Stimulated activated naive CD8-positive, alpha-beta T cell treated with anti-CD3 and anti-CD28 coated beads, Interleukin-15, Interleukin-2, amounts not matched to agents 100 ng/mL and 50 ng/mL, for 24 hours (primary cell): Measurements from ENCODE around the gene DUSP2.
"Not testable (repeated sequence)": the region's sequence is repeated elsewhere in the genome, so short reads cannot be mapped to it uniquely, and the experiment has no call there.

Source experiments
- H3K27ac Mint-ChIP-seq: one replicate; pipeline ENCODE4 v1.8.0; 2021; ENCODE audit warnings: mild to moderate bottlenecking, mixed read lengths
- H3K27me3 Mint-ChIP-seq: one replicate; pipeline ENCODE4 v1.8.0; 2021; ENCODE audit warnings: mixed read lengths
- H3K36me3 Mint-ChIP-seq: one replicate; pipeline ENCODE4 v1.8.0; 2021; ENCODE audit warnings: low read depth, mixed read lengths
- H3K4me1 Mint-ChIP-seq: one replicate; pipeline ENCODE4 v1.8.0; 2021; ENCODE audit warnings: low read depth, mixed read lengths
- H3K4me3 Mint-ChIP-seq: one replicate; pipeline ENCODE4 v1.8.0; 2021; ENCODE audit warnings: mild to moderate bottlenecking, mixed read lengths
- H3K9me3 Mint-ChIP-seq: one replicate; pipeline ENCODE4 v1.8.0; 2021; ENCODE audit warnings: mixed read lengths

DUSP2 gene

DNA sequence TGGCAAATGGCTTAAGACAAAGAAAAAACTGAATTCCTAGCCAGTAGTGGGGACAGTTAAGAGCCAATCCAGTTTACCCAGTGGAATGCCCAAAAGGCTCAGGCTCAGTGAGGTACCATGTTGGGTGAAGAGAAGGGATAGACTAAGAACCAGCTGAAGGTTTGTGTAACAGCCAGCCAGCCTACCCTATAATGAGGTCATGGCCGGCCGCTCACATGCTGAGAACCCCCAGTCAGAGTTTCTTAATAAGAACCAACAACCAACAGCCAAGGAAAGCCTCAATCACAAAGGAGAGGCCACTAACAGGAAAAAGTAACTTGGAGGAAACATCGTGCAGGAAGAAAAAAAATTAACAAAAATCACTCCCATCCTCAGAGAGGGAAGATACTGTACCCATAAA, 25.4 kb upstream of the DUSP2 start:
- no peak overlapping the region for H3K27ac Mint-ChIP-seq
- H3K9me3 Mint-ChIP-seq: peaks cover 4% of the 10 kb centered on the region
- H3K4me3 Mint-ChIP-seq: no peak overlapping the region
- H3K4me1 Mint-ChIP-seq: peaks cover 58% of the 10 kb centered on the region
- H3K36me3 Mint-ChIP-seq: peaks cover 6% of the 10 kb centered on the region
- no peaks in the 10 kb centered on the region for H3K27me3 Mint-ChIP-seq

DNA sequence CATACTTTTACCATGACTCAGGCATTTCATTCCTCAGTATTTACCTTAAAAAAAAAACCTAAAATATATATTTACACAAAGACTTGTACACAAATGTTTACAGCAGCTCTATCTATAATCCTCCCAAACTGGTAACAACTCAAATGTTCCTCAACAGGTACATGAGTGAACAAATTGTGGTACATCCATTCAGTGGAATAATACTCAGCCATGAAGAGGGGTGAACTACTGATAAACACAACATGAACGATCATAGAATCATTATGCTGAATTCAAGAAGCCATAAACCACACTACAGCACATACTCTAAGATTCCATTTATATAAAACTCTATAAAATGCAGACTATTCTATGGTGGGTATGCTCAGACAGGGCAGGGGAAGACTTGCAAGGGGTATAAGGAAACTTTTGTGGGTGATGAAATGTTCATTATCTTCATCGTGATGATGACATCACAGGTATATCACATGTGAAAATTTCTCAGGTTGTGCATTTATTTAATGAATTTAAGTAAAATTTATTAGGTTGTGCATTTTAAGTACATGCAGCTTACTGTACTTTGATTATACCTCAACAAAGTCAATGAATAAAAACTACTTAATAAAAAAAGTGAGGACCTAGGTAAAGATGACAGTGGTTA, 24.7 kb upstream of the DUSP2 start:
- H3K27me3 Mint-ChIP-seq: no peaks in the 10 kb centered on the region
- H3K9me3 Mint-ChIP-seq: peaks cover 4% of the 10 kb centered on the region
- peaks cover 63% of the 10 kb centered on the region for H3K4me1 Mint-ChIP-seq
- H3K27ac Mint-ChIP-seq: no peak overlapping the region
- no peak overlapping the region for H3K4me3 Mint-ChIP-seq
- H3K36me3 Mint-ChIP-seq: peaks cover 6% of the 10 kb centered on the region

DNA sequence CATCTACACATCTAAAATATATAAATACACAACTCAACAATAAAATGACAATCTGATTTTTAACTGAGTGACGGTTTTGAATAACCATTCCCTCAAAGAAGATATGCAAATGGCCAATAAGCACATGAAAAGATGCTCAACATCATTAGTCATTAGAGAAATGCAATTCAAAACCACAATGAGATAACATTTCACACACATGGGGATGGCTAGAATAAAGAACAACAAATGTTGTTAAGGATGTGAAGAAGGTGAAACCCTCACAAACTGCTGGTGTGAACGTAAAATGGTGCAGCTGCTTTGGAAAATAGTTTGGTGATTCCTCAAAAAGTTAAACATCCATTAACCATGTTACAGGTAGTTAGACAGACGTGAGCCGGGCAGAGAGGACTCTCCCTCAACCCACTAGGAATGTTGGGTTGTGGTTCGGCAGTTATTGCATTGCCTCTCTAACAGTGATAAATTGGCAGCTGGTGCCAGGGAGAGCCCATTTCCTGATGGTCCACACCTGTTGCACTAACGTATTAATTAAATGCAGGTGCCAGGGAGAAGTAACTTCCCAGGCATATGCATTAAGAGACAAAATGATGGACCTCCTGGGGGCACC, 22.3 kb upstream of the DUSP2 start:
- peaks cover 70% of the 10 kb centered on the region for H3K4me1 Mint-ChIP-seq
- peaks cover 6% of the 10 kb centered on the region for H3K36me3 Mint-ChIP-seq
- peak overlapping the region; percentile 50 for H3K27ac Mint-ChIP-seq
- H3K27me3 Mint-ChIP-seq: no peaks in the 10 kb centered on the region
- H3K9me3 Mint-ChIP-seq: peaks cover 4% of the 10 kb centered on the region
- H3K4me3 Mint-ChIP-seq: no peak overlapping the region

DNA sequence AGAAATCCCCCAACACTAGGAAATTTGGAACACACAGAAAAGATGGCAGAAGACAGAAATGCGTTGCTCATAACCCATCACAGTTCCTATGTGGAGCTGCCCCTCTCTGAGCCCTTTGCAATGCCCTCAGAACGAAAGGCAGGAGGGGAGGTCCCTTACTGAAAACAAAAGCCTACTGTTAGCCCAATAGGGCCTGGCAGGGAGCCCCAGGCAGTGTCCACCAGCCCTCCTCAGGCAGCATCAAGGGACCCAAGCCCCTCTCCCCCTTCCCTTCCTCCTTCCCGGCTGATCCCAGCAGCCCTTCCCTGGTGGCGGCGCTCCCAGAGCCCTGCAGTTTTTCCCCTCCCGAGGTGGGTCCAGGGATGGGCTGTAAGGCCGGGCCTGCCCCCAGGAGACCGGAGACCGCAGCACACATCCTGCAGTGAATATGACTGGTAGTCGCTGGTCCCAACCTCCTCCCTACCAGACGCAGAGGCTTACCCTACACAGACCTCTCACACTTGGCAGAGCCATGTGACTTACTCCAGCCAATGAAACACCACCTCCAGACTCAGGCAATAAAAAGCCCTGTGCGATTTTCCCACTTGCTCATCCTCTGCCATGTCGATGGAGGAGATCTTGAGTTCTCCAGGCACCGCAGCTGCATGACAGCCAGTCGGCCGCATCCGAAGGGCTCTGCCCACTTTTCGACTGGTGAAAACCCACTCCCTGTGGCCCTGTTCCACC, 19.4 kb upstream of the DUSP2 start:
- peak overlapping the region; percentile 82 for H3K4me3 Mint-ChIP-seq
- H3K9me3 Mint-ChIP-seq: peaks cover 10% of the 10 kb centered on the region
- peaks cover 14% of the 10 kb centered on the region for H3K36me3 Mint-ChIP-seq
- peaks cover 88% of the 10 kb centered on the region for H3K4me1 Mint-ChIP-seq
- no peaks in the 10 kb centered on the region for H3K27me3 Mint-ChIP-seq
- peak overlapping the region; percentile 95 for H3K27ac Mint-ChIP-seq

GRCh38 chr2:96163768-96164429, 18.7 kb upstream of the DUSP2 start:
- Mint-ChIP-seq H3K27me3 (no peaks in the 10 kb centered on the region), H3K4me1 (peaks cover 88% of the 10 kb centered on the region), H3K27ac (peak overlapping the region; percentile 95), H3K4me3 (peak overlapping the region; percentile 82), H3K9me3 (peaks cover 6% of the 10 kb centered on the region), H3K36me3 (peaks cover 9% of the 10 kb centered on the region)

- Mint-ChIP-seq H3K27me3 (no peaks in the 10 kb centered on the region), H3K4me3 (peak overlapping the region; percentile 82), H3K4me1 (peaks cover 90% of the 10 kb centered on the region), H3K9me3 (peaks cover 6% of the 10 kb centered on the region), H3K36me3 (peaks cover 8% of the 10 kb centered on the region), H3K27ac (peak overlapping the region; percentile 95)
Observed at GRCh38 chr2:96163415-96163767, 18.2 kb upstream of the DUSP2 start.

DNA sequence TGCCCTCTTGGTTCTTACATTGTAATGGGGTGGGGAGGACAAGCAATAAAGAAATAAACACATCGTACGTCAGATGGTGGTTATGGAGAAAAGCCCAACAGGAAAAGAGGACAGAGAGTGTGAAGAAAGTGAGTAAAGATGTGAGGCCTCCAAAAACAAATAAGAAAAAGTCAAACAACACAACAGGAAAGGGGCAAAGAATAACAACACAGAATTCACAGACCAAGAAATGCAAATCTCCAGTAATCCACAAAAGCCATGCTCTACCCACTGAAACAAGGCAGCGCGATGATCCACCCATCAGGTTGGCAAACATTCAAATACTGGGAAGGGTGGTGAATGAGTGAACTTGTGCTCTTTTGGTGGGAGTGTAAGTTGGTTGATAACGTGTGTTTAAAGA, 16.7 kb upstream of the DUSP2 start:
- peaks cover 91% of the 10 kb centered on the region for H3K4me1 Mint-ChIP-seq

DNA sequence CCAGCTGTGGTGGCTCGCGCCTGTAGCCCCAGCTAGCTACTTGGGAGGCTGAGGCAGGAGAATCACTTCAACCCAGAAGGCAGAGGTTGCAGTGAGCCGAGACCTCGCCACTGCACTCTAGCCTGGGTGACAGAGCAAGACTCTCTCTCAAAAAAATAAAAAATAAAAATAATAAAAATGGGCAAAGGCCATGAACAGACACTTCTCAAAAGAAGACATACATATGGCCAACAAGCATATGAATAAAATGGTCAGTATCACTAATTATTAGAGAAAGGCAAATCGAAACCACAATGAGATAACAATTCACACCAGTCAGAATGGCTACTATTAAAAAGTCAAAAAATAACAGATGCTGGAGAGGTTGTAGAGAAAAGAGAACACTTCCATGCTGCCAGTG, 15.1 kb upstream of the DUSP2 start:
- not testable (repeated sequence) for H3K4me3 Mint-ChIP-seq, H3K27me3 Mint-ChIP-seq, H3K36me3 Mint-ChIP-seq, H3K9me3 Mint-ChIP-seq, H3K27ac Mint-ChIP-seq
- peaks cover 98% of the 10 kb centered on the region for H3K4me1 Mint-ChIP-seq

More for the DNA sequence above, 16.7 kb upstream of the DUSP2 start:
- Mint-ChIP-seq H3K4me3 (peak overlapping the region; percentile 57), H3K27me3 (no peaks in the 10 kb centered on the region), H3K27ac (peak overlapping the region; percentile 95), H3K36me3 (peaks cover 8% of the 10 kb centered on the region), H3K9me3 (peaks cover 6% of the 10 kb centered on the region)

DNA sequence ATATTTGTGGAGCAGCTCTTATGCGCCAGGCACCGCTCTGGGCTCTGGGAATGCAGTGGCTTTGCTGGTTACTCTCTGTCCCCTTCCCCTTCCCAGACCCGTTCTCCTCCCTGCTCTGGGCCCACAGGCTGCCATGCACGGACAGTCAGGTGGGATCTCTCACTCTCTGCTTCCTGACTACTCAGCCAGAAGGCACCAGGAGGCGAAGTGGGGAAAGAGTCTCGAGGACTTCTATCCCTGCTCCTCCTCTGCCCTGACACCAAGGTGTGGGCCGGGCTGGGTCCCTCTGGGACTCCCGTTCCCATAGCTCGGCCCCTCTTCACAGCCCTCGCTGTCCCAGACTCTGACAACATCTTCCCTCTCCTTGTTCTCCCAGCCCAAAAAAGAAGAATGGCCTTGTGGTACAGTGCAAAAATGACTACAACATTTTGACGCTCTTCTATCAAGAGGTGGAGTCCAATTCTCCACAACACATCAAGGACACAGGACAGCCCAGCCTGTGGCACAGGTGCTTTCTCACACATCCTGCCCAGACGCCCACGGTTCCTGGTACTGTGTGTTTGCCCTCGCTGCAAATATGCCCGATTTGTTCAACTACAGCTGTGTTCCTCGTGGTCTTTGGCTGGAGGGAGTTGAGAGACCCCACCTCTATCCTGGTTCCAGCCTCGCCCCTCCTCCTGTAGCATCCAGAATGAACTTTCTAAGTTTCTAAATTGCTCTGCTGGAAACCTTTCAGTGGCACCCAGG, 14.0 kb upstream of the DUSP2 start:
- H3K27me3 Mint-ChIP-seq: no peaks in the 10 kb centered on the region
- peaks cover 94% of the 10 kb centered on the region for H3K4me1 Mint-ChIP-seq
- H3K9me3 Mint-ChIP-seq: peaks cover 6% of the 10 kb centered on the region

DNA sequence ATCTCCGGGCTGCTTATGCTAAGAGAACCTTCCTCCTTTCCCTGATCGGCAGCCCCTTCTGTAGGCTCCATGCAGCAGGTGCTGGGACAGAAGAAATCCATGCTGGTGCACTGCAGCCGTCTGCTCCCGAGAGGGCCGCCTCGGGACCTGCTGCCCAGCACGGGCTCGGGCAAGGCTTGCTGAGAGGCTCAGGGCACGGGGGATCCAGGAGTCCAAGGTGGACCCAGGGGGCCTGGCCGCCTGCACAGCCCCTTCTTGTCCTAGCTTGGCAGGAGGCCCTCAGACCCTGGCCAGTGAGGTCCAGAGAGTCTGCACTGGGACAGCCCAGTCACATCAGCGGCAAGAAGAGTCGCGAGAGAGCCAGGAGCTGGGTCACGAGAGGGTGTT, 13.3 kb upstream of the DUSP2 start:
- Mint-ChIP-seq H3K4me3 (peak overlapping the region; percentile 51), H3K9me3 (peaks cover 6% of the 10 kb centered on the region)

More for the DNA sequence above, 14.0 kb upstream of the DUSP2 start:
- Mint-ChIP-seq H3K36me3 (peaks cover 8% of the 10 kb centered on the region), H3K4me3 (peak overlapping the region; percentile 51), H3K27ac (peak overlapping the region; percentile 91)

GRCh38 chr2:96157649-96158553, 12.7 kb upstream of the DUSP2 start:
- peak overlapping the region; percentile 91 for H3K27ac Mint-ChIP-seq
- H3K9me3 Mint-ChIP-seq: peaks cover 6% of the 10 kb centered on the region
- no peaks in the 10 kb centered on the region for H3K27me3 Mint-ChIP-seq
- H3K4me3 Mint-ChIP-seq: peak overlapping the region; percentile 51
- H3K4me1 Mint-ChIP-seq: peaks cover 91% of the 10 kb centered on the region
- H3K36me3 Mint-ChIP-seq: peaks cover 8% of the 10 kb centered on the region

More for the DNA sequence above, 13.3 kb upstream of the DUSP2 start:
- Mint-ChIP-seq H3K27ac (peak overlapping the region; percentile 91), H3K4me1 (peaks cover 91% of the 10 kb centered on the region), H3K36me3 (peaks cover 8% of the 10 kb centered on the region), H3K27me3 (no peaks in the 10 kb centered on the region)

- H3K27ac Mint-ChIP-seq: peak overlapping the region; percentile 91
- H3K4me1 Mint-ChIP-seq: peaks cover 91% of the 10 kb centered on the region
- no peaks in the 10 kb centered on the region for H3K27me3 Mint-ChIP-seq
- H3K36me3 Mint-ChIP-seq: peaks cover 8% of the 10 kb centered on the region
- H3K9me3 Mint-ChIP-seq: peaks cover 6% of the 10 kb centered on the region
- peak overlapping the region; percentile 51 for H3K4me3 Mint-ChIP-seq
Observed at GRCh38 chr2:96156926-96157648, 11.8 kb upstream of the DUSP2 start.
